Osteoblast (primary cell): ENCODE results near the gene BCCIP. TPM values are rescaled to one million over a fixed set of nuclear protein-coding genes. Genes with fewer than 3 reads are reported as not detected.

ENCODE experiments used
- DNase-seq: peaks from one replicate; pipeline ENCODE4 v3.0.0; 2011; ENCODE audit warnings: low spot score, mixed read lengths; ENCODE audit not compliant: insufficient read length; ENCODE audit errors: missing footprints
- H2AFZ ChIP-seq: 2 replicates; pipeline ENCODE4 v1.6.0; 2011; ENCODE audit warnings: mild to moderate bottlenecking, low read length
- H3K27ac ChIP-seq: 2 replicates; pipeline ENCODE4 v1.5.1; 2011; ENCODE audit warnings: mild to moderate bottlenecking, low read depth, low read length, moderate library complexity
- H3K27me3 ChIP-seq: 2 replicates; pipeline ENCODE4 v1.6.0; 2012; ENCODE audit warnings: mild to moderate bottlenecking, control low read depth, inconsistent platforms, low read length, moderate library complexity; ENCODE audit not compliant: insufficient read depth
- H3K36me3 ChIP-seq: 2 replicates; pipeline ENCODE4 v1.5.1; 2011; ENCODE audit warnings: mild to moderate bottlenecking, low read length, control low read depth, moderate library complexity; ENCODE audit not compliant: insufficient read depth
- H3K4me1 ChIP-seq: 2 replicates; pipeline ENCODE4 v1.5.1; 2011; ENCODE audit warnings: mild to moderate bottlenecking, low read length, control low read depth, moderate library complexity; ENCODE audit not compliant: insufficient read depth
- H3K4me2 ChIP-seq: 2 replicates; pipeline ENCODE4 v1.6.0; 2011; ENCODE audit warnings: mild to moderate bottlenecking, low read length; ENCODE audit not compliant: insufficient read depth
- H3K4me3 ChIP-seq: fragments of 200-600 bp; sonication (generic); 3 replicates; pipeline ENCODE4 v1.5.1; 2012; ENCODE audit warnings: mild to moderate bottlenecking, low read length, inconsistent platforms; ENCODE audit not compliant: insufficient read depth
- H3K79me2 ChIP-seq: 2 replicates; pipeline ENCODE4 v1.6.0; 2012; ENCODE audit warnings: mild to moderate bottlenecking, low read length, control low read depth, inconsistent platforms; ENCODE audit not compliant: insufficient read depth
- H3K9me3 ChIP-seq: 2 replicates; pipeline ENCODE4 v1.5.1; 2011; ENCODE audit warnings: low read depth, low read length, control low read depth
- H4K20me1 ChIP-seq: 2 replicates; pipeline ENCODE4 v1.6.0; 2012; ENCODE audit warnings: mild to moderate bottlenecking, low read length, control low read depth; ENCODE audit not compliant: insufficient read depth
- total RNA-seq: library from RNA; depleted of rRNA; stranded (reverse); fragments of >200 nt; gene quantifications from 2 replicates; pipeline ENCODE4 v1.2.3, GENCODE V29; 2012
- TF ChIP-seq, protein P1 (sequence below): IDR thresholded peaks from 2 replicates; pipeline ENCODE4 v1.5.1; 2011; ENCODE audit warnings: mild to moderate bottlenecking, low read depth, low read length, moderate library complexity; ENCODE audit errors: extremely low read depth

The BCCIP gene
- total RNA-seq, 1 donor, result 26.8 TPM

DNA sequence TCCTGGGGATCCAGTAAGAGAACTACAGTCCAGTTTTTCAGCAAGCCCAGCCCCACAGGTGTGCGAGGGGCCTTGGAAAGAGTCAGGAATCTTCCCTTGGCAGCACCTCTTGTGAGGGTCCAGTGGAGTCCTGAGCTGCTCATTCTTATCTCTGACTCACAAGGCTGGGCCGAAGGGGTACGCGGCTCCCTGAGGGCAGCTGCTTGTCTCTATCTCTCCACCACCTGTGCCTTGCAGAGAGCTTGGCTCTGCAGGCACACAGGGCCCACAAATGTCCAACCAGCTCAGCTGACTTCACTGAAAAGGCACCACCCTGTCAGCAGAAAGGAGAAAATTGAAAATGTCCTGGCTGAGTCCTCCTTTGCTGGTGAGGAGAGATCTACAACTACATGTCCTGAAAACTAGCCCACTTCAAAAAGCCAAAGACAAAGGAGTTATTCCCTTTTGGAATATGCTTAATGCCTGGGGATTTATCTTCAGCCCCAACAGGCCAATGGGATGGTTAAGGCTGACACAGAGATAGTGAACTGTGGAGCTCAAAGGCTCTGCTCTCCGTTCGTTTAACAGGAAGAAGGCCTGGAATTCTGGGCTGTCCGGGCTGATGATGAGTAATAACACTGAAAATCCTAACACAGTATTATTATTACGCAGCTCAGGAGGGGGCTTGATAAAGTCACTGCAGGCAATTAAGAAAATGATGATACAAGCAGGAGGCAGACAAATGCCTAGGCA lies 23.7 kb upstream of the BCCIP start:
- H3K4me1 ChIP-seq, result no peaks in the 10 kb centered on the region
- no peaks in the 10 kb centered on the region for H3K27me3 ChIP-seq
- no peak overlapping the region for H3K27ac ChIP-seq
- H3K79me2 ChIP-seq, result no peaks in the 10 kb centered on the region
- no peak overlapping the region for H3K4me2 ChIP-seq
- no peak for DNase-seq
- no peak overlapping the region for H2AFZ ChIP-seq
- TF ChIP-seq, protein P1, sequence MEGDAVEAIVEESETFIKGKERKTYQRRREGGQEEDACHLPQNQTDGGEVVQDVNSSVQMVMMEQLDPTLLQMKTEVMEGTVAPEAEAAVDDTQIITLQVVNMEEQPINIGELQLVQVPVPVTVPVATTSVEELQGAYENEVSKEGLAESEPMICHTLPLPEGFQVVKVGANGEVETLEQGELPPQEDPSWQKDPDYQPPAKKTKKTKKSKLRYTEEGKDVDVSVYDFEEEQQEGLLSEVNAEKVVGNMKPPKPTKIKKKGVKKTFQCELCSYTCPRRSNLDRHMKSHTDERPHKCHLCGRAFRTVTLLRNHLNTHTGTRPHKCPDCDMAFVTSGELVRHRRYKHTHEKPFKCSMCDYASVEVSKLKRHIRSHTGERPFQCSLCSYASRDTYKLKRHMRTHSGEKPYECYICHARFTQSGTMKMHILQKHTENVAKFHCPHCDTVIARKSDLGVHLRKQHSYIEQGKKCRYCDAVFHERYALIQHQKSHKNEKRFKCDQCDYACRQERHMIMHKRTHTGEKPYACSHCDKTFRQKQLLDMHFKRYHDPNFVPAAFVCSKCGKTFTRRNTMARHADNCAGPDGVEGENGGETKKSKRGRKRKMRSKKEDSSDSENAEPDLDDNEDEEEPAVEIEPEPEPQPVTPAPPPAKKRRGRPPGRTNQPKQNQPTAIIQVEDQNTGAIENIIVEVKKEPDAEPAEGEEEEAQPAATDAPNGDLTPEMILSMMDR, result no peak
- H3K36me3 ChIP-seq, result peaks cover 32% of the 10 kb centered on the region
- no peaks in the 10 kb centered on the region for H4K20me1 ChIP-seq
- H3K9me3 ChIP-seq, result no peaks in the 10 kb centered on the region
- no peak overlapping the region for H3K4me3 ChIP-seq

DNA sequence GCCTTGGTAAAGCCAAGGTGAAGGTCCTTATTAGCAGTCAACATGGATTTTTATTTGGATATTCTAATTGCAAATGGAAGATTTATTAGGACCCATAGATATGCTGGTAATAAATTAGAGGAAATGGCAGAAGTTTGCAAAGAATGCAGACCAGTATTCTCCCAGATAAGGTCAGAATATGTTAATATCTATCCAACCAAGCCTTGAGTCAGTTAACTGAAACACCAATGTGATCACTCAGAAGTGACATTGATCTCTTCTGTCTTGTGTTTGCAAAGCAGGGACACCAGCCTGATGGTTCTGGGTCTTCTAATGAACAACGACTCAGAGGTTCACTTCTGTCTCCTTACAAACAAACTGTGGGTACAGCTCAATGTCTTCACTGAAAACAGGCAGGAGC lies 21.8 kb upstream of the BCCIP start:
- H2AFZ ChIP-seq, result no peak overlapping the region
- no peak for DNase-seq
- H3K27me3 ChIP-seq, result no peaks in the 10 kb centered on the region
- TF ChIP-seq, protein P1, result no peak
- H4K20me1 ChIP-seq, result no peaks in the 10 kb centered on the region
- peaks cover 46% of the 10 kb centered on the region for H3K36me3 ChIP-seq
- no peaks in the 10 kb centered on the region for H3K79me2 ChIP-seq
- H3K27ac ChIP-seq, result no peak overlapping the region
- H3K4me3 ChIP-seq, result no peak overlapping the region
- H3K4me1 ChIP-seq, result no peaks in the 10 kb centered on the region
- H3K4me2 ChIP-seq, result no peak overlapping the region
- H3K9me3 ChIP-seq, result no peaks in the 10 kb centered on the region

DNA sequence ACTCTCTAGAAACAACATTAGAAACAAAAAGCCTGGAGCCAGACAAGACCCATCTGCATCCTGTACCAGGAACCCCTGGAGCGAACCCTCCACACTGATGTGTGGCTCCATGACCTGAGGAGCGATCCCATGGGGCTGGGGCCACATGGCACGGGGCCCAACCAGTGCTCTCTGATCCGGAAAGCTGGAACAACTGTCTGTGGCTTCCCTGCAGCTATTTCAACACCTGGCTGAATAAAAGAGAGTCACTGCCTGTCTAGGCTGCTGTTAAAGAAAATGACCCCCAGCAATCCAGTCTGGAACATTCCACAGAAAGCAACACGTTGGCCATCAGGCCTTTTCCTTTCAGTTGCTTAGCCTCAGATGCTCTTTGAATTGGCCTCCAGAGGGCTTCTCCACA lies 21.2 kb upstream of the BCCIP start:
- Histone ChIP-seq H3K27ac (no peak overlapping the region), H3K4me2 (no peak overlapping the region), H2AFZ (no peak overlapping the region), H3K9me3 (no peaks in the 10 kb centered on the region), H3K27me3 (no peaks in the 10 kb centered on the region), H3K4me1 (no peaks in the 10 kb centered on the region), H3K79me2 (no peaks in the 10 kb centered on the region), H3K36me3 (peaks cover 46% of the 10 kb centered on the region), H4K20me1 (no peaks in the 10 kb centered on the region), H3K4me3 (no peak overlapping the region)
- TF ChIP-seq, protein P1, result no peak
- no peak for DNase-seq

DNA sequence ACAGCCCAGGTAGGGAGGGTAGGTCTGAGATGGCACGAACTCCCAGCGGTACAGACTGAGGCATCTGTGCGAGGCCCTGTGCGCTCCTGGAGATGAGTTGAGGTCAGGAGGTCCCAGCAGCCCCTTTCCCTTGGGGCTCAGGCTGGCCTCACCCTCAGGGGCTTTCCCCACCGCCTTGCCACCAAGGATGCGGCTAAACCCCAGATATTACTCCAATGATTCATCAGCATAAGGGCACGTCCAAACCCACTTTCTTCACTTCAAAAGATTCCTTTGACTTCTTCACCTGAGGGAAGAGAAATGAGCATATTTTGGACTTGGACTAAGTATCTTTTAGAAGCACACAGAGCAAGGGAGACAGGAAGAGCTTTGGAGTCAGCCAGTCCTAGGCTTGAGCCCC lies 20.6 kb upstream of the BCCIP start:
- H3K4me2 ChIP-seq, result no peak overlapping the region
- H3K4me1 ChIP-seq, result no peaks in the 10 kb centered on the region
- H3K27me3 ChIP-seq, result no peaks in the 10 kb centered on the region
- H3K79me2 ChIP-seq, result no peaks in the 10 kb centered on the region
- no peak overlapping the region for H3K4me3 ChIP-seq
- no peak overlapping the region for H3K27ac ChIP-seq
- H3K36me3 ChIP-seq, result peaks cover 50% of the 10 kb centered on the region
- H4K20me1 ChIP-seq, result no peaks in the 10 kb centered on the region
- no peak overlapping the region for H2AFZ ChIP-seq
- H3K9me3 ChIP-seq, result no peaks in the 10 kb centered on the region
- TF ChIP-seq, protein P1, result no peak
- no peak for DNase-seq
